ENCODE results near the gene CHRNE.

CHRNE gene

GRCh38 chr17:4939546-4939795 lies 36.6 kb upstream of the CHRNE start:
- Histone ChIP-seq H3K4me1 (ENCODE audit: control insufficient read depth, insufficient read depth, low read length) (peaks cover 6% of the 10 kb centered on the region), H3K36me3 (ENCODE audit: control insufficient read depth, insufficient read depth, low read length) (peaks cover 15% of the 10 kb centered on the region; the same call in 1 of the 2 replicates), H3K27ac (ENCODE audit: low read length) (no peak overlapping the region), H3K4me3 (ENCODE audit: low read length) (peak overlapping the region; percentile 68), H3K9me3 (ENCODE audit: control insufficient read depth, insufficient read depth, low read length) (no peaks in the 10 kb centered on the region), H3K27me3 (ENCODE audit: control insufficient read depth, insufficient read depth, low read length) (no peaks in the 10 kb centered on the region)
- no peak for DNase-seq (ENCODE audit: low read depth, low spot score)
- no CpG with 5 or more reads among the region's 16 CpGs for WGBS (ENCODE audit: insufficient coverage, insufficient read length)

- Histone ChIP-seq H3K9me3 (ENCODE audit: control insufficient read depth, insufficient read depth, low read length) (no peaks in the 10 kb centered on the region), H3K27ac (ENCODE audit: low read length) (no peak overlapping the region), H3K4me1 (ENCODE audit: control insufficient read depth, insufficient read depth, low read length) (peaks cover 6% of the 10 kb centered on the region), H3K4me3 (ENCODE audit: low read length) (peak overlapping the region; percentile 68), H3K27me3 (ENCODE audit: control insufficient read depth, insufficient read depth, low read length) (no peaks in the 10 kb centered on the region), H3K36me3 (ENCODE audit: control insufficient read depth, insufficient read depth, low read length) (peaks cover 14% of the 10 kb centered on the region; the same call in 1 of the 2 replicates)
- no CpG with 5 or more reads among the region's 19 CpGs for WGBS (ENCODE audit: insufficient coverage, insufficient read length)
- DNase-seq (ENCODE audit: low read depth, low spot score): no peak
These were observed 36.0 kb upstream of the CHRNE start for GRCh38 chr17:4938688-4939545.

GRCh38 chr17:4938069-4938491 lies 35.2 kb upstream of the CHRNE start:
- Histone ChIP-seq H3K27me3 (ENCODE audit: control insufficient read depth, insufficient read depth, low read length) (no peaks in the 10 kb centered on the region), H3K36me3 (ENCODE audit: control insufficient read depth, insufficient read depth, low read length) (peaks cover 9% of the 10 kb centered on the region; the same call in 1 of the 2 replicates), H3K4me1 (ENCODE audit: control insufficient read depth, insufficient read depth, low read length) (peaks cover 6% of the 10 kb centered on the region), H3K9me3 (ENCODE audit: control insufficient read depth, insufficient read depth, low read length) (no peaks in the 10 kb centered on the region), H3K4me3 (ENCODE audit: low read length) (no peak overlapping the region), H3K27ac (ENCODE audit: low read length) (no peak overlapping the region)
- DNase-seq (ENCODE audit: low read depth, low spot score): no peak
- WGBS (ENCODE audit: insufficient coverage, insufficient read length): no CpG with 5 or more reads among the region's 11 CpGs

- Histone ChIP-seq H3K4me3 (ENCODE audit: low read length) (no peak overlapping the region), H3K9me3 (ENCODE audit: control insufficient read depth, insufficient read depth, low read length) (no peaks in the 10 kb centered on the region), H3K4me1 (ENCODE audit: control insufficient read depth, insufficient read depth, low read length) (peaks cover 6% of the 10 kb centered on the region), H3K27ac (ENCODE audit: low read length) (no peak overlapping the region), H3K36me3 (ENCODE audit: control insufficient read depth, insufficient read depth, low read length) (peaks cover 7% of the 10 kb centered on the region; the same call in 1 of the 2 replicates), H3K27me3 (ENCODE audit: control insufficient read depth, insufficient read depth, low read length) (no peaks in the 10 kb centered on the region)
- DNase-seq (ENCODE audit: low read depth, low spot score): no peak
- WGBS (ENCODE audit: insufficient coverage, insufficient read length): no CpG with 5 or more reads among the region's 16 CpGs
These were observed 34.7 kb upstream of the CHRNE start for GRCh38 chr17:4937553-4937952.

- Histone ChIP-seq H3K27ac (ENCODE audit: low read length) (no peak overlapping the region), H3K4me3 (ENCODE audit: low read length) (no peak overlapping the region), H3K9me3 (ENCODE audit: control insufficient read depth, insufficient read depth, low read length) (no peaks in the 10 kb centered on the region), H3K27me3 (ENCODE audit: control insufficient read depth, insufficient read depth, low read length) (no peaks in the 10 kb centered on the region), H3K4me1 (ENCODE audit: control insufficient read depth, insufficient read depth, low read length) (peaks cover 6% of the 10 kb centered on the region), H3K36me3 (ENCODE audit: control insufficient read depth, insufficient read depth, low read length) (peaks cover 7% of the 10 kb centered on the region; the same call in 1 of the 2 replicates)
- no peak for DNase-seq (ENCODE audit: low read depth, low spot score)
- WGBS (ENCODE audit: insufficient coverage, insufficient read length): no CpG with 5 or more reads among the region's 3 CpGs
These were observed 33.5 kb upstream of the CHRNE start for GRCh38 chr17:4936436-4936835.

- Histone ChIP-seq H3K27me3 (ENCODE audit: control insufficient read depth, insufficient read depth, low read length) (no peaks in the 10 kb centered on the region), H3K36me3 (ENCODE audit: control insufficient read depth, insufficient read depth, low read length) (peaks cover 7% of the 10 kb centered on the region; the same call in 1 of the 2 replicates), H3K9me3 (ENCODE audit: control insufficient read depth, insufficient read depth, low read length) (no peaks in the 10 kb centered on the region), H3K27ac (ENCODE audit: low read length) (no peak overlapping the region), H3K4me3 (ENCODE audit: low read length) (no peak overlapping the region), H3K4me1 (ENCODE audit: control insufficient read depth, insufficient read depth, low read length) (peaks cover 6% of the 10 kb centered on the region)
- DNase-seq (ENCODE audit: low read depth, low spot score): no peak
These were observed 32.8 kb upstream of the CHRNE start for GRCh38 chr17:4935650-4936049.

GRCh38 chr17:4934173-4934979 lies 31.5 kb upstream of the CHRNE start:
- no CpG with 5 or more reads among the region's 14 CpGs for WGBS (ENCODE audit: insufficient coverage, insufficient read length)
- no peak for DNase-seq (ENCODE audit: low read depth, low spot score)
- no peak overlapping the region for H3K4me3 ChIP-seq (ENCODE audit: low read length)
- no peak overlapping the region for H3K27ac ChIP-seq (ENCODE audit: low read length)
- peaks cover 6% of the 10 kb centered on the region for H3K4me1 ChIP-seq (ENCODE audit: control insufficient read depth, insufficient read depth, low read length)
- H3K9me3 ChIP-seq (ENCODE audit: control insufficient read depth, insufficient read depth, low read length): no peaks in the 10 kb centered on the region
- no peaks in the 10 kb centered on the region for H3K27me3 ChIP-seq (ENCODE audit: control insufficient read depth, insufficient read depth, low read length)
- peaks cover 7% of the 10 kb centered on the region; the same call in 1 of the 2 replicates for H3K36me3 ChIP-seq (ENCODE audit: control insufficient read depth, insufficient read depth, low read length)

- peaks cover under 1% of the 10 kb centered on the region; the same call in 1 of the 2 replicates for H3K4me1 ChIP-seq (ENCODE audit: control insufficient read depth, insufficient read depth, low read length)
- H3K4me3 ChIP-seq (ENCODE audit: low read length): no peak overlapping the region
- peaks cover 7% of the 10 kb centered on the region; the same call in 1 of the 2 replicates for H3K36me3 ChIP-seq (ENCODE audit: control insufficient read depth, insufficient read depth, low read length)
- 100% methylated on average over 3 of the region's 16 CpGs for WGBS (ENCODE audit: insufficient coverage, insufficient read length)
- DNase-seq (ENCODE audit: low read depth, low spot score): no peak
- no peak overlapping the region for H3K27ac ChIP-seq (ENCODE audit: low read length)
- H3K9me3 ChIP-seq (ENCODE audit: control insufficient read depth, insufficient read depth, low read length): no peaks in the 10 kb centered on the region
- H3K27me3 ChIP-seq (ENCODE audit: control insufficient read depth, insufficient read depth, low read length): no peaks in the 10 kb centered on the region
These were observed 30.7 kb upstream of the CHRNE start for GRCh38 chr17:4933646-4934045.

GRCh38 chr17:4932756-4933155 lies 29.9 kb upstream of the CHRNE start:
- no CpG with 5 or more reads among the region's 12 CpGs for WGBS (ENCODE audit: insufficient coverage, insufficient read length)

GRCh38 chr17:4931963-4932362 lies 29.1 kb upstream of the CHRNE start, which contains the start of gene GP1BA:
Gene GP1BA (plus strand): TSS chr17:4932277. CDS start chr17:4932605, 328 bp downstream.
- 0 out of 2 replicates have a peak, but pooled peaks cover 2% of the 10 kb centered on the region for H3K36me3 ChIP-seq (ENCODE audit: control insufficient read depth, insufficient read depth, low read length)
- H3K4me1 ChIP-seq (ENCODE audit: control insufficient read depth, insufficient read depth, low read length): no peaks in the 10 kb centered on the region
- H3K27ac ChIP-seq (ENCODE audit: low read length): no peak within 1 kb of the TSS
- H3K9me3 ChIP-seq (ENCODE audit: control insufficient read depth, insufficient read depth, low read length): no peaks in the 10 kb centered on the region
- no peak within 1 kb of the TSS for H3K4me3 ChIP-seq (ENCODE audit: low read length)
- no peak for DNase-seq (ENCODE audit: low read depth, low spot score)
- WGBS (ENCODE audit: insufficient coverage, insufficient read length): no CpG with 5 or more reads among the region's 14 CpGs
- H3K27me3 ChIP-seq (ENCODE audit: control insufficient read depth, insufficient read depth, low read length): no peaks in the 10 kb centered on the region

More at GRCh38 chr17:4932756-4933155, 29.9 kb upstream of the CHRNE start:
- no peak overlapping the region for H3K27ac ChIP-seq (ENCODE audit: low read length)
- H3K9me3 ChIP-seq (ENCODE audit: control insufficient read depth, insufficient read depth, low read length): no peaks in the 10 kb centered on the region
- DNase-seq (ENCODE audit: low read depth, low spot score): no peak
- no peak overlapping the region for H3K4me3 ChIP-seq (ENCODE audit: low read length)
- H3K27me3 ChIP-seq (ENCODE audit: control insufficient read depth, insufficient read depth, low read length): no peaks in the 10 kb centered on the region
- H3K36me3 ChIP-seq (ENCODE audit: control insufficient read depth, insufficient read depth, low read length): peaks cover 2% of the 10 kb centered on the region; the same call in 1 of the 2 replicates
- H3K4me1 ChIP-seq (ENCODE audit: control insufficient read depth, insufficient read depth, low read length): no peaks in the 10 kb centered on the region
